Activated naive CD4-positive, alpha-beta T cell treated with anti-CD3 and anti-CD28 coated beads for 36 hours (primary cell): ENCODE results near the gene LIN28A. TPM values are rescaled to one million over a fixed set of nuclear protein-coding genes. Genes with fewer than 3 reads are reported as not detected.
A peak's percentile ranks its signal among the peaks of the same experiment; 100 is the strongest.
"Not testable (repeated sequence)": the region's sequence is repeated elsewhere in the genome, so short reads cannot be mapped to it uniquely, and the experiment has no call there.

Source experiments
- CTCF ChIA-PET: fragments of 350-600 bp; sonication (Branson Sonifier 250); formaldehyde crosslinking; loops from one replicate; lab custom pipeline; 2021; ENCODE audit warnings: antibody characterized with exemption; lab: Charles Lee
- DNase-seq: peaks from one replicate; pipeline ENCODE4 v3.0.0-alpha.2; 2020
- H3K27ac Mint-ChIP-seq: one replicate; pipeline ENCODE4 v1.8.0; 2021; ENCODE audit warnings: mild to moderate bottlenecking, mixed read lengths
- H3K27me3 Mint-ChIP-seq: one replicate; pipeline ENCODE4 v1.8.0; 2021; ENCODE audit warnings: low read depth, mixed read lengths
- H3K36me3 Mint-ChIP-seq: one replicate; pipeline ENCODE4 v1.8.0; 2021; ENCODE audit warnings: low read depth, mixed read lengths
- H3K4me1 Mint-ChIP-seq: one replicate; pipeline ENCODE4 v1.8.0; 2021; ENCODE audit warnings: low read depth, mixed read lengths
- H3K4me3 Mint-ChIP-seq: one replicate; pipeline ENCODE4 v1.8.0; 2021; ENCODE audit warnings: mild to moderate bottlenecking, moderate library complexity, mixed read lengths
- H3K9me3 Mint-ChIP-seq: one replicate; pipeline ENCODE4 v1.8.0; 2021; ENCODE audit warnings: mixed read lengths
- intact Hi-C: fragments of 100-400 bp; cut with micrococcal nuclease; formaldehyde crosslinking; loops from one replicate; pipeline ENCODE4 v1.15.1; 2023
- total RNA-seq, 2 experiments: library from RNA; stranded (reverse); gene quantifications; one replicate each; pipeline ENCODE4 v1.2.3, GENCODE V29; 2021

The LIN28A gene
- total RNA-seq, 2 experiments from 2014 or later: not detected

DNA sequence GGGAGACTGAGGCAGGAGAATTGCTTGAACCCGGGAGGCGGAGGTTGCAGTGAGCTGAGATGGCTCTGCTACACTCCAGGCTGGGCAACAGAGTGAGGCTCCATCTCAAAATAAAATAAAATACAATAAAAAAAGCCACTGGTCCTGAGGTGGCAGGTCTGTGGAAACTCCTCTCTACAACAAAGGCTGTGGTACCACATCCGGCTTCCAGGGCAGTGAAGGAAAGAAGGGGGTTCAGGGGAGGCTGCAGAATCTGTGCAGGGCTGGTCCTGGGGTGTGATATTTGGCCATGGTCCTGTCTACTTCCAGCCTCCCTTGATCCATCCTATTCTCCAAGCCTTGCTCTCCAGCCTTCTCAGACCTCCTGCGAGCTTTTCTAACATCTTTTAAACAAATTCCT, 37.3 kb upstream of the LIN28A start:
- intact Hi-C loops: no loop called here
- Mint-ChIP-seq H3K36me3 (no peaks in the 10 kb centered on the region), H3K4me1 (peaks cover 77% of the 10 kb centered on the region), H3K9me3 (no peaks in the 10 kb centered on the region), H3K4me3 (no peak overlapping the region), H3K27me3 (no peaks in the 10 kb centered on the region), H3K27ac (no peak overlapping the region)
- CTCF ChIA-PET: interaction anchor here (1.0 to 2.6 kb wide), 6 partner anchors 9 to 138 kb away, joined by 3 to 17 read pairs (median 5); no protein-coding TSS in a partner anchor
- peak; percentile 48 for DNase-seq

- intact Hi-C loops: no loop called here
Measured at GRCh38 chr1:26373789-26374188, 36.8 kb upstream of the LIN28A start.

GRCh38 chr1:26374361-26374760, 36.3 kb upstream of the LIN28A start:
- peak; percentile 56 for DNase-seq

More at GRCh38 chr1:26373789-26374188, 36.8 kb upstream of the LIN28A start:
- Mint-ChIP-seq H3K27me3 (no peaks in the 10 kb centered on the region), H3K4me3 (no peak overlapping the region), H3K27ac (peak overlapping the region; percentile 46), H3K9me3 (no peaks in the 10 kb centered on the region), H3K4me1 (peaks cover 79% of the 10 kb centered on the region), H3K36me3 (no peaks in the 10 kb centered on the region)
- CTCF ChIA-PET: interaction anchor here (0.6 to 2.6 kb wide), 8 partner anchors 8 to 139 kb away, joined by 3 to 17 read pairs (median 4); no protein-coding TSS in a partner anchor
- DNase-seq: no peak

DNA sequence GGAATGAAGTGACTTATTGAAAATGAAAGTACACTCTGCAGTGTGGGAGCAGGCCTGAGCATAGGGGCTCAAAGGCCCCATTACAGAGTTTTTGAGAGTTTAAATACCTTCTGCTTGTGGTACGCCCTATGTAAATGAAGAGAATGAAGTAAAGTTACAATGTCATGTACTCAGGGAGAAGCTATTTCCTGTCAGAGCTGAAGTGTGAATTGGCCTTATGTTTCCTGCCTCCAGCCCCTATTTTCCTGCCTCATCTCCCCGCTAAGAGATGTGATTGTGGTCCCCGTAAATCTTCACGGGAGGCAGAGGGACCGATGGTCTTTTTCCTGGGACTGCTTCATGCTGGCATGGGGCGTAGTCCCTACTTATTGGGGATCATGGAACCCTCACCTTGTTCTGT, 35.5 kb upstream of the LIN28A start:
- H3K27ac Mint-ChIP-seq: peak overlapping the region; percentile 67
- intact Hi-C loops: no loop called here
- H3K4me1 Mint-ChIP-seq: peaks cover 81% of the 10 kb centered on the region
- DNase-seq: no peak
- no peak overlapping the region for H3K4me3 Mint-ChIP-seq
- no peaks in the 10 kb centered on the region for H3K36me3 Mint-ChIP-seq
- CTCF ChIA-PET: interaction anchor here (0.8 to 2.6 kb wide), 5 partner anchors 11 to 99 kb away, joined by 3 to 12 read pairs (median 8); no protein-coding TSS in a partner anchor
- no peaks in the 10 kb centered on the region for H3K9me3 Mint-ChIP-seq
- no peaks in the 10 kb centered on the region for H3K27me3 Mint-ChIP-seq

More at GRCh38 chr1:26374361-26374760, 36.3 kb upstream of the LIN28A start:
- H3K4me3 Mint-ChIP-seq, intact Hi-C loops, H3K36me3 Mint-ChIP-seq, H3K9me3 Mint-ChIP-seq, H3K27me3 Mint-ChIP-seq: not testable (repeated sequence)
- peaks cover 83% of the 10 kb centered on the region for H3K4me1 Mint-ChIP-seq
- CTCF ChIA-PET: interaction anchor here (0.6 to 2.6 kb wide), 11 partner anchors 8 to 139 kb away, joined by 3 to 17 read pairs (median 4); no protein-coding TSS in a partner anchor
- peak overlapping the region; percentile 46 for H3K27ac Mint-ChIP-seq

GRCh38 chr1:26376050-26376449, 34.6 kb upstream of the LIN28A start:
- no peak overlapping the region for H3K27ac Mint-ChIP-seq
- no peaks in the 10 kb centered on the region for H3K9me3 Mint-ChIP-seq
- no peaks in the 10 kb centered on the region for H3K27me3 Mint-ChIP-seq
- no peaks in the 10 kb centered on the region for H3K36me3 Mint-ChIP-seq
- intact Hi-C loops: no loop called here
- no peak overlapping the region for H3K4me3 Mint-ChIP-seq
- H3K4me1 Mint-ChIP-seq: peaks cover 71% of the 10 kb centered on the region
- DNase-seq: no peak
- CTCF ChIA-PET: interaction anchor here (0.7 to 1.8 kb wide), 4 partner anchors 15 to 320 kb away, joined by 4 to 8 read pairs (median 6); no protein-coding TSS in a partner anchor

- Mint-ChIP-seq H3K27ac (peak overlapping the region; percentile 53), H3K4me3 (no peak overlapping the region), H3K4me1 (peaks cover 54% of the 10 kb centered on the region), H3K36me3 (no peaks in the 10 kb centered on the region), H3K27me3 (no peaks in the 10 kb centered on the region), H3K9me3 (no peaks in the 10 kb centered on the region)
- DNase-seq: peak; percentile 66
- intact Hi-C loops: no loop called here
- CTCF ChIA-PET: interaction anchor here (0.7 to 2.4 kb wide), 11 partner anchors 9 to 233 kb away, joined by 3 to 18 read pairs (median 4); partner anchors contain the start of gene CEP85
Measured at GRCh38 chr1:26378088-26378878, 32.3 kb upstream of the LIN28A start.

GRCh38 chr1:26378879-26379251, 31.8 kb upstream of the LIN28A start:
- no peak overlapping the region for H3K4me3 Mint-ChIP-seq
- intact Hi-C loops: no loop called here
- no peaks in the 10 kb centered on the region for H3K36me3 Mint-ChIP-seq
- H3K27ac Mint-ChIP-seq: no peak overlapping the region
- no peaks in the 10 kb centered on the region for H3K27me3 Mint-ChIP-seq
- H3K9me3 Mint-ChIP-seq: no peaks in the 10 kb centered on the region
- DNase-seq: no peak
- CTCF ChIA-PET: interaction anchor here (1.0 to 2.4 kb wide), 9 partner anchors 15 to 234 kb away, joined by 3 to 18 read pairs (median 4); partner anchors contain the start of gene CEP85
- peaks cover 48% of the 10 kb centered on the region for H3K4me1 Mint-ChIP-seq

DNA sequence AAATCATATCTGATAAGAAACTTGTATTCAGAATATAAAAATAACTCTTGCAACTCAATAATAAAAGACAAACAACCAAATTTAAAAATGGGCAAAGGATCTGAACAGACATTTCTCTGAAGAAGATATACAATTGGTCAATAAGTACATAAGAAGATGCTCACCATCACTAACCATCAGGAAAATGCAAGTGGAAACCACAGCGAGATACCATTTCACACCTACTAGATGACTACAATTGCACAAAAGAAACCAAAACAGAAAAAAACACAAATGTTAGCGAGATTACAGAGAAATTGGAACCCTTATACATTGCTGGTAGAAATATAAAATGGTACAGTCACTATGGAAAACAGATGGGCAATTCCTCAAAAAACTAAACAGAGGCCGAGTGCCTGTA, 26.5 kb upstream of the LIN28A start:
- Mint-ChIP-seq H3K4me3 (no peak overlapping the region), H3K36me3 (no peaks in the 10 kb centered on the region)

DNA sequence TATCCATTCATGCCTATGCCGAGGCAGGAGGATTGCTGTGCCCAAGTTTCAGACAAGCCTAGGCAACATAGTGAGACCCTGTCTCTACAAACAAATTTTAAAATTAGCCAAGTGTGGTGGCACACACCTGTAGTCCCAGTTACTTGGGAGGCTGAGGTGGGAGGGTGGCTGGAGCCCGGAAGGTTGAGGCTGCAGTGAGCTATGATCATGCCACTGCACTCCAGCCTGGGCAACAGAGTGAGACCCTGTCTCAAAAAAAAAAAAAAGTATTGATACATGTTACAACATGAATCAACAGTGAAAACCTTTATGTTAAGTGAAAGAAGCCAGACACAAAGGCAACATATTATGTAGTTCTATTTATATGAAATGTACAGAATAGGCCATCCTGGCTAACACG, 25.6 kb upstream of the LIN28A start:
- H3K36me3 Mint-ChIP-seq, H3K9me3 Mint-ChIP-seq, H3K27me3 Mint-ChIP-seq, H3K4me3 Mint-ChIP-seq, H3K27ac Mint-ChIP-seq, intact Hi-C loops, DNase-seq: not testable (repeated sequence)
- CTCF ChIA-PET: interaction anchor here (0.6 kb wide), 1 partner anchor 35 kb away, joined by 4 read pairs; no protein-coding TSS in a partner anchor
- peaks cover 26% of the 10 kb centered on the region for H3K4me1 Mint-ChIP-seq

More for the DNA sequence above, 26.5 kb upstream of the LIN28A start:
- intact Hi-C loops: no loop called here
- CTCF ChIA-PET: interaction anchor here (0.6 kb wide), 1 partner anchor 20 kb away, joined by 4 read pairs; no protein-coding TSS in a partner anchor
- Mint-ChIP-seq H3K9me3 (no peaks in the 10 kb centered on the region), H3K27me3 (no peaks in the 10 kb centered on the region), H3K4me1 (peaks cover 28% of the 10 kb centered on the region), H3K27ac (no peak overlapping the region)
- no peak for DNase-seq

GRCh38 chr1:26387447-26387846, 23.2 kb upstream of the LIN28A start:
- H3K9me3 Mint-ChIP-seq: no peaks in the 10 kb centered on the region
- H3K27ac Mint-ChIP-seq: no peak overlapping the region
- DNase-seq: no peak
- no peak overlapping the region for H3K4me3 Mint-ChIP-seq
- intact Hi-C loops: no loop called here
- no peaks in the 10 kb centered on the region for H3K27me3 Mint-ChIP-seq
- H3K36me3 Mint-ChIP-seq: no peaks in the 10 kb centered on the region
- CTCF ChIA-PET: interaction anchor here (1.1 kb wide), 1 partner anchor 9 kb away, joined by 3 read pairs; no protein-coding TSS in a partner anchor
- peaks cover 30% of the 10 kb centered on the region for H3K4me1 Mint-ChIP-seq

GRCh38 chr1:26388791-26389445, 21.7 kb upstream of the LIN28A start:
- no peak overlapping the region for H3K27ac Mint-ChIP-seq
- CTCF ChIA-PET: interaction anchor here (1.1 kb wide), 1 partner anchor 8 kb away, joined by 3 read pairs; no protein-coding TSS in a partner anchor
- peaks cover 30% of the 10 kb centered on the region for H3K4me1 Mint-ChIP-seq
- H3K9me3 Mint-ChIP-seq: no peaks in the 10 kb centered on the region
- intact Hi-C loops: no loop called here
- H3K27me3 Mint-ChIP-seq: no peaks in the 10 kb centered on the region
- H3K36me3 Mint-ChIP-seq: no peaks in the 10 kb centered on the region
- DNase-seq: no peak
- no peak overlapping the region for H3K4me3 Mint-ChIP-seq
